Islet of Langerhans (tissue), 1 donor: ENCODE results near the gene SGTB.
"Not testable (repeated sequence)": the region's sequence is repeated elsewhere in the genome, so short reads cannot be mapped to it uniquely, and the experiment has no call there.

Experiments used
- FAIRE-seq: peaks from one replicate; lab custom pipeline; 2011; peaks lifted over from hg19 to GRCh38; lab: Jason Lieb, UNC

SGTB gene

DNA sequence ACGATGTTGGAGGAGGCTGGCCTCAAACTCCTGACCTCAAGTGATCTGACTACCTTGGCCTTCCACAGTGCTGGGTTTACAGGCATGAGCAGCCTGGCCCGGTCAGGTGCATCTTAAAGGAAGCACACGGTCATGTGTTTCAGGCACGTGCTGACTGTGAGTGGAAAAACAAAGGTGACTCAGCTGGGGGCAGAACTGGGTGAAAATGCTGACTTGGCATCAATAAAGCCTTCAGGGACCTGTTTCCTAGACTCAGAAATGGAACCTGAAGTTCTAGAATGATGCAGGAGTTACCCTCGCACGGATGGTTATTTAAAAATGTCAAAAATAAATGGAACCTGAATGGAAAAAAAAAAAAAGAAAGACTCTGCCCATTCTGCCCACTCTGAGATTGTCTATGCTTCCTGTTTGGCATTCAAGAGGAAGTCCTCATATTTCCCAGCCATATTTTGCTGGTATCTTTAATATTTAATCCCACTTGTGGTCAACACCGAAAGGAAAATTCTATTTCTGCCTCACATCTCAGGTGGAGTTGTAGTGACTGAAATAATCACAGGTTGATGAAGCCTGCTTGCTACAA, 12.4 kb upstream of the SGTB start:
- FAIRE-seq = not testable (repeated sequence)

DNA sequence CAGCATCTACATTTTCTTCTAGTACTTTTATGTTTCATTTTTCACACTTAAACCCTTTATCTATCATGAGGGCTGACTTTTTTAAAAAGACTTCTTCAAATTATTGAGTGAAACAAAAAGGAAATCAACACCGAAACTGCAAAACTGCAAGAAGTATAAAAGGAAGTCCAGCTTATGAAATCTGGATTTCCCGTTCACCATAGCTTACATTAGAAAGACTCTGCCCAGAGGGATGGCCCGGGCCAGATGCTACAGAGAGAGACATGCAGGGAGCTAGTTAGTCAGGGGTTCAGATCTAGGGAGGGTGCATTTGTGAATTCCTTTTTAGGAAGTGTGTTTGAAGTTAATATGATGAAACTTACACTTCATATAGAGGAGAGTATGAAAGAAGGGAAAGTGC, 10.1 kb upstream of the SGTB start:
- not testable (repeated sequence) for FAIRE-seq

DNA sequence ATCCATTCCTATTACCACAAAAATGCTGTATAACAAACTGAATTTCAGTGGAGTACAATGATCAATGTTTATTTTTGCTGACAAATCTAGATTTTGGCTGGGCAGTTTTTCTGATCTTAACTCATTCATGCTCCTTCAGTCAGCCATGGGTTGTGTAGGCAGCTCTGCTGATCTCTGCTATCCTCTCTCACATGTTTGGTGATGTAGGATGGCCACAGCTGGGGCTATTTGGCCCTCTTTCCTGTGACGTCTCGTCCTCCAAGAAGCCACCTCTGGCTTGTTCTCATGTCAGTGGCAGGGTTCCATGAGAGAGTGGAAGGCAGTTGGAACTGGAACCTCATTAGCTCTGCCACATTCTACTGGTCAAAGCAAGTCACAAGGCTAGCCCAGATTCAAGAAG, 9.0 kb upstream of the SGTB start:
- no peak for FAIRE-seq

DNA sequence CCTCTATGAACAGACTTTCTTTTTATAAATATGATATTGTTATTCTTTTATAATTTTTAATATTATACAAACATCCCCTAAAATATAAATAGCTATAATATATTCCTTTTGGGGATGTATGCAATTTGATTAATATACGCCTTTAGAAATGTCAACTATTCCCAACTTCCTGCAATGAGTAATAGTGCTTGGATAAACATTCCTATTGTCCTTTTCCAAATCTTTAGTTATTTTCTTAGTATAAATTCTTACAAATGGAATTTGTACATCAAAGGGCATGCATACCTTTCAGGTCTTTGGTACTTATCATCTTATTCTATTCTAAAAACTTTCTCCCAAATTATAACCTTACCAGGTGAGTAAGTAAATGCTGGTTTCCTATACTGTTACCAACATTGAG, 6.3 kb upstream of the SGTB start:
- no peak for FAIRE-seq

DNA sequence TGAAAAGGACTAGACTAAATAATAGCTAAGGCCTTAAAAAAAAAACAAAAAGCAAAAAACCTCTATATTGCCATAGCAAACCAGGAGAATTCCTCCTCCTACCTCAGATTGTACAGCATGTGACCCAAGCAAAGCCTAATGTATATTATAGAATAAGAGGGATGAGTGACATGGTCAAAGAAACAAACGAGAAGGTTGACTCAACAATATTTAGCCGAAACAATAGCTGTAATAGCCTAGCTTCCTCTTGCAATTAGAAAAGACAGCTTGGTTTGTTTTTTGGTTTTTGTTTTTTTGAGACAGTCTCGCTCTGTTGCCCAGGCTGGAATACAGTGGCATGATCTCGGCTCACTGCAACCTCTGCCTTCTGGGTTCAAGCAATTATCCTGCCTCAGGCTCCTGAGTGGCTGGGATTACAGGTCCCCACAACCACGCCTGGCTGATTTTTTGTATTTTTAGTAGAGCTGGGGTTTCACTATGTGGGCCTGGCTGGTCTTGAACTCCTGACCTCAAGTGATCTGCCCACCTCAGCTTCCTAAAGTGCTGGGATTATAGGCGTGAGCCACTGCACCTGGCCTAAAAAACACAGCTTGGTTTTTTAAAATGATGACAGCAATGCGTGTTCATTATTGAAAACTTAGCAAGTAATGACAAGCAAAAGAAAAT, 5.7 kb upstream of the SGTB start:
- no peak for FAIRE-seq

DNA sequence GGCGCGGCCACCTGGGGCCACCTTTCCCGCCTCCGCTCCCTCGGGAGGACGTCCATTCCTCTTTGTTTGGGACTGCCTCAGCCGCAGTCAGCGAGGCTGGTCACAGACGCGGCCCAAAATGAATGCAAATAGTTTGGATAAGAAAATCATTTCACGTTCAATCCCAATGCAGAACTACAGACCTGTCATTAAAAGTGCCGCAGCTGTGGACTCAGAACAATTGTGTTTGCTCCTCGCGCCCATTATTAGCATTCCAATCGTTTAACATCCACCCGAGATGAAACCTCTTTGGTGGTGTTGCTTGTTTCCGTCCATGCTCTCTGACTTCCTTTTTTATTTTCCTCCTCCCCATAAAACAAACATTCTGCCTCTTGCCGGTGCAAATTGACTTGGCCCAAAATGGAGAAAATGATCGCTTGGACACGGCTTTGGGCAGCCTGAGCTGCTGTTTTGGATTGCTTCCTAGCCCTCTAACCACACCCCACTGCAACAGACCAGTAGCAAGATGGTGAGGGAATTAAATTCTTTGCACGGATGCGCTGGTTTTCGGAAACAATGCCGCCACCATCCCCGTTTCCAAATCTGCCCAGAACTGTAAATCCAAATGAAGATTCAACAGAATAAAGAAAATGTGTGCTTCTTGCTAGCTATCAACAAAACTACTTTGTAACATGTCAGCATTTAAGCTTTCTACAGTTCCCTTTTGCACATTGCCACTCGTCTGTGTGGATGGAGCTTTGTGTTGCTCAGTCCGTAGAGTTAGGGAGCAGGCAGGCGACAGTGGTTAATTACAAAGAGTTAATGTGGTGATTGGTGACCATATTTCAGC, 880 bp upstream of the SGTB start:
- no peak for FAIRE-seq

DNA sequence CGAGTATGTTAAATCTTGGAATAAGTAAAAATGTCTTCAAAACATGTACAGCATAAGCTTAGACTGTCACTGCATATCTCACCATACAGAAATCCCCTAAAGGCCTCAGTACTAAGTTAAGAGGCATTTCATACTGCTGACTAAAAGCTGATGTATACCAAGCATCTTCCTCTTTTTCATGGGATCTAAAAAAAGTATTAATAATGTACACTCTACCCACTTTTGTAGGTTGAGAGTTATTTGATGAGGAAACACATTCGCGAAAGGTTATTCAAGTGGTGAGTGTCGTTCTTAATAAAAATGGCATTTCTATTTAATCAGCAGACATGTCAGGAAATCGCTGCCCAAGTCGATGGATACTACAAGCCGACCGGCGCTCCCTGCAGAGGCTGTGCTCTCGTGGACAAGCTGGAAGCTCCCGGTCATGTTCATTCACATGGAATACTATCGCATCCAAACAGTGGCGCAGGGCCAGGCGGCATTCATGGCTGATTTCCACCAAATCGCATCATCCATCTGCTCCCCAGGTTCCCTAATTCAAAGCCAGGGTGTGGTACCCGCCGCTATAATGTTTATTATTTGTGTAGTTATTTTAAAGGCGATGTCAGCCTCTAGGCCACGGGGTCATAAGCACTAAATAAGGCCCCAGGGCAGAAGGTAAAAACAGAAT, 724 bp downstream of the SGTB start:
- FAIRE-seq = no peak

DNA sequence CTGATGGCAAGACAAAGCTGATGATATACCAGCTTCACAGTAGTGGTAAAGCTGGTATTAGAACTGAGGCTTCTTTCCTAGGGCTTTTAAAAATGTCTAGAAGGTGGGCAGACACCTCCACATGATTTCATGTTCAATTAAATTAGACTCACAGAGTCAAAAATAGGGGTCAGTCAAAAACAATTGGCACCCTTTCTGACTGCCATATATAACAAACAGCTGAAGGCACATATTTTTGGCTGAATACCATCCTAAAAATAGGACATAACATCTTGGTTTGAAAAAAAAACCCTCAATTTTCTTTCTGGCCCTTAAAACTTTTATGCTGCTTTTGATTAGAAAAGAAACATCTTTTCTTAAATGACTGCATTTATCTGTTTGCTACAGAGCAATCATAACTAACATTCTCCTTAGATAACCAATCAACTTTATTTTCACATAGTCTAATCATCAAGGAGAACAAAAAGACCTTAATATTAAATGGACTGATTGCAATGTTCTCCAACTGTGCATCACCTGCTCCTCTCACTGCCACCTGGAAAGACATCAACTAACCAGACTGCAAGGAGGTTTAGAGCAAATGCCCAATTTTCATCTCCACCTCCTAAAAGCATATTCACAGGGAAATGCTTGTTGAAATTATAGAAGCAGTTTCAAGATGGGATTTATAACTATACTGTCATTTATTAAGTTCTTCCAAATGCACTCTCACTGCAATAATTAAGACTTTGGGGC, 3.2 kb downstream of the SGTB start:
- no peak for FAIRE-seq

DNA sequence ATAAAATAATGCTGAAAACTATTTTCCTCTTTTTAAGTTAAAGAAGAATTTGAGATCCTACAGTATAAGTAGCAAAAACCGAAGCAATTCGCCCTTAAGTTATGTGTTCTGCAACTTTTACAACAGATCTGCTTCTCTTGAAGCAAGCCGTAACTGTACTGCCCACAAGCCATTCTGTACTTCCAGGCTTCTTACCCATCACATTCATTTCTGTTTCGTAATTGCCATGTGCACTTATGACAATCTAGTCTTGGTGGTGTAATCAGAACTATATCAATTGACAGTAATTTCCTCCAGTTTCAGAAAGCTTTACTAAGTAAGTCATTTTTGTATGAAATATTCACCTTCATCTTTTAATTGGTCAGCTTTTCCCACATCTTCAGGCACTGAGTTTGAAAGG, 13.8 kb downstream of the SGTB start:
- FAIRE-seq = no peak

DNA sequence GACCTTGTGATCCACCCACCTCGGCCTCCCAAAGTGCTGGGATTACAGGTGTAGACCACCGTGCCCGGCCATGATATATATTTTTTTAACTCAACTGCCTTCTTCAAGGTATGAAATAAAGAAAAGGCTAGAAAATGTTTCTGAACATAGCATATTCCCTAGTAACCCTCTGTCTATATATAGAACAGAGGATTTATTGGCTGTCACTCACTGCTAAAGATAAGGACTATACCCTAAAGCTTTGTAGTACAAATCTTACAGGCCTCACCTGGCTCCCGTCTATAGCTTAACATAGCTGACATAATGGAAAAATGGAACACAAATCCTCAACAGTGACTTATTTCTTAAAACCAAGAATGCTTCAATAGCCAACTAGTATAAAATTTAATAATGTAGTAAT, 14.2 kb downstream of the SGTB start:
- FAIRE-seq = no peak

DNA sequence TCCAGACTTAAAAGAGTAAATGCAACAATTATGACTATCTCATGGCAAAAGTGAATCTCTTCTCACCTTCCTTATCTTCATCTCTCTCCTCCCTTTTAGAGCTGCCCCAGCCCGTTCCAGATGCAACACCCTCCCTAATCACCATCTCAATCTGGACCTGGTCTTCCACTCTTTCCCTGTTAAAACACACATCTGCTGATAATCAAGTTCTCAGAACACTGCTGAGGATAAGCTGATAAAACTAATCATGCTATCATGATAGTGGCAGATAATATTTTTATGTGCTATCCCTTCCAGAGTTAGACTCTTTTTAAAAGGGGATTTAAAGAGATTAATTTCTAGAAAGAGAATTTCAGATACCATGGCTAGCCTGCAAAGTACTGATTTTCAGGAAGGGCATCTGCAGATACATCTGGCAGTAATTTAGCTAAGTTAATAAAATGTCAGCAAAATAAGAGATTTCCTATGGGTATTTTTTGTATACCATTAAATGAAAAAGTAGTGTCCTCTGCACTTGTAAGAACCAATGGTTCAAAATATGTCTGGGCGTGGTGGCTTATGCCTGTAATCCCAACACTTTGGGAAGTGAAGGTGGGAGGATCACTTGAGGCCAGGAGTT, 17.2 kb downstream of the SGTB start:
- no peak for FAIRE-seq

DNA sequence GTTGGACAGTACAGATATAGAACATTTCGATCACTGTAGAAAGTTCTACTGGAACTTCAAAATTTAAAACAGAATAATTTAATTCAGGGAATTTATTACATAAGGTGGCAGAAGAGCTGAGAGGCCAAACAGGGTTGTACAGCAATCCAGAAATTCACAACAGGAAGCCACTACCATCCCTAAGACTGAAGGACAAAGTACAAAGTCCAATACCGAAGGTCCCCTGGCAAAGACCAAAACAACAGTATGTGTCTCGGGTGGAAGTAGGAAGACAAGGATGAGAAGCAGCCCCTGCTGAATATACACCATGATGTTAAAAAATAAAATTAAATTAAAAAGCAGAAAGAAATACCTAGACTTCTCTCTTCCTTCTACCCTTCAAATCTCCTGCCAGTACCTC, 19.9 kb downstream of the SGTB start:
- FAIRE-seq = no peak

DNA sequence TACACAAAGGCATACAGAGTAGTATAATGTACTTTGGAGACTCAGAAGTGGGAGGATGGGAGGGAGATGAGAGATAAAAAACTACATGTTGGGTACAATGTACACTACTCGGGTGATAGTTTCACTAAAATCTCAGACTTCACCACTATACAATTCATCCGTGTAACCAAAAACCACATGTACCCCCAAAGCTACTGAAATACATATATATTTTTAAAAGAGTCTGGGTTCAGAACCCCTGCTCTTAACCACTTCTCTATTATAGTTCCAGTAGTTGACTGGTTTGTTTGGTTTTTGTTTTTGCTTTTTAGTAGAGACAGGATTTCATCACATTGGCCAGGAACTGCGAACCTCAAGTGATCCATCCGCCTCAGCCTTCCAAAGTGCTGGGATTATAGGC, 22.6 kb downstream of the SGTB start:
- FAIRE-seq = no peak

DNA sequence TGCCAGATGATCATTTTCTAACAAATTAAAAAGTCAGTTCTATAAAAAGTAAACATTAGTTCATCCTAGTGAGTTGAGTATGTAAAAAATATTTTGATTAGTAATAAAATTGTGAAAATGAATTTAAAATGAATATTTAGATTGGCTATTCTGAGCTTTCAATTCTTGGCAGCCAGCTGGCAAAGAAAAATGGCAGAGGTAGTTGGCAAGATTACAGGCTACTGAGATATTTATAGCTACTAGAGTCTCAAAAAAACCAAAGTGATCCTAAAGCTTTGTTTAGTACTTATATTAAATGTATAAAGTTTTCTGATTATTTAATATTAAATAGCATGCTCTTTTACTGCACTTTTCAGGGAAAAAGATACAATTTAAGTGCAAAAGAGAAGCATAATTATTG, 25.0 kb downstream of the SGTB start:
- peak; percentile 47 for FAIRE-seq

DNA sequence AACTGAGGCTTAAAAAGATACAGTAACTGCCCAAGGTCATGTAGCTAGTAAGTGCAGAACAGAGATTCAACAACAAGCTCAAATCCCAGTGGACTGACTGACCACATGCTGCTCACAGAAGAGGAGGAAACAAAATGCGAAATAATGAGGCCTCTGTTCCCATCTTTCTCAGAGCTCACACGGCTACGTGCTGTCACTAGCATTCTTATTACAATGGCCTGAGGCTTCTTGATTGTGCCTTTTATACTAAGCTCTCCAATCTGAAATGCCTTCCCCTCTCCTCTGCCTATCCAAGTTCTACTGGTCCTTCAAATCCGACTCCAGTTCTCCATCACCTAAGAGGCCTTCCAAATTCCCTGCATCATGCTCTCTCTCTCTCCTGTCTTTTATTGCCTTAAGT, 26.0 kb downstream of the SGTB start:
- FAIRE-seq = no peak

DNA sequence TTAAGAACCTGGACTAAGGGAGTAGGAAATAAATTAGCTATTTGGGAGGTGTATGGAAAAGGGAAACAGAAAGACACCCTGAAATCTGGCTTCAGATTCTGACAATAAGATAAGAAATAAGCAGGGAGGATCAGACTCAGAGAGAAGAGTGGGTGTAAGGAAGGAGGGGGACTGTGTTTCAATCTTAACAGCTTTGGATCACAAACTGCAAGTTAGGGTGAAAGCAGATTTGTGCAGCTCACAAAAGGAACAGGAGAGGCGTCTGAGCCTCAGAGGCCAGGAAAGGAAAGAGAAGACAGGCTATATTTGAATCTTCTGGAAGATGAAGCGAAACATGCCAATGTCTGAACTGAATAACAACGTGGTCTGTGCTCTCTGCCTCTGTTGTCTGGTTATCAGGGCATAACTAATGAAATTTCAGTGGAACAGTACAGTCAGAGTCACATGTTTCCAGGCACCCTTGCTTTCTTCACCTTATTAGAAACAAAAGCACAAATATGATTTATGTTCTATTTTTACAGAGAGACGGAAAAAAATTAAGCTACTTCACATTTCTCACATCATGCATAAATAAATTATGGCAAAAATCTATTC, 26.6 kb downstream of the SGTB start:
- FAIRE-seq = no peak

DNA sequence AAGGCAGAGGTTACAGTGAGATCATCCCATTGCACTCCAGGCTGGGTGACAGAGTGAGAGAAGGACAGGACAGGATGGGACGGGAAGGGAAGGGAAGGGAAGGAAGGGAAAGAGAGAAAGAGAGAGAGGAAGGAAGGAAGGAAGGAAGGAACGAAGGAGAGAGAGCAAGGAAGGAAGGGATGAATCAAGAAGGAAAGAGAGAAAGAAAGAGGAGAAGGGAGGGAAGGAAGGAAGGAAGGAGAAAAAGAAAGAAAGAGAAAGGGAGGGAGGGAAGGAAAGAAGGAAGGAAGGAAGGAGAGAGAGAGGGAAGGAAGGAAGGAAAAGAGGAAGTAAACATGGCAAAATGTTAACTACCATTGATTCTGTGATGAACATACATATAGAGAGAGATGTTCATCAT, 28.8 kb downstream of the SGTB start:
- FAIRE-seq = no peak

DNA sequence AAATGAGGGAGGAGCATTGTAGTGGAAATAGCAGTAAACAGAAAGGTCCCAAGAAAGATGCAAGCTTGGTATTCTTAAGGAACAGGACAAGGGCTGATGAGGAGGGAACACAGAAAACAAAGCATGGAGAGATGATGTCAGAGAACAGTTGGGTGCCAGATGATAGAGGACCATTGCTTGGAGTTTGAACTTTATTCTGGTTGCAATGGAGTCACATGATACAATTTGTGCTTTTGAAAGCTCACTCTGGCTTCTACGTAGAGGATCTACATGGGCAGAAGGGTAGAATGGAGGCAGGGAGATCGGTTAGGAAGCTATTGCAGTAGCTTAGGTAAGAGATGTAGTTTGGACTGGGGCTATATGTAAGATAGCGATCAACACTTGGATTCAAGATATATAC, 39.8 kb downstream of the SGTB start:
- FAIRE-seq = no peak

DNA sequence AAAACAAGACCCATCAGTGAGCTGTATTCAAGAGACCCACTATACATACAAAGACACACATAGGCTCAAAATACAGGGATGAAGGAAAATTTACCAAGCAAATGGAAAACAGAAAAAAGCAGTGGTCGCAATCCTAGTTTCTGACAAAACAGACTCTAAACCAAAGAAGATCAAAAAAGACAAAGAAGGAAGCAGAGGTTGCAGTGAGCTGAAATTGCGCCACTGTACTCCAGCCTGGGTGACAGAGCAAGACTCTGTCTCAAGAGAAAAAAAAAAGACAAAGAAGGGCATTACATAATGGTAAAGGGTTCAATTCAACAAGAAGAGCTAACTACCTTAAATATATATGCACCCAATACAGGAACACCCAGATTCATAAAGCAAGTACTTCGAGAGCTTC, 45.9 kb downstream of the SGTB start:
- not testable (repeated sequence) for FAIRE-seq

DNA sequence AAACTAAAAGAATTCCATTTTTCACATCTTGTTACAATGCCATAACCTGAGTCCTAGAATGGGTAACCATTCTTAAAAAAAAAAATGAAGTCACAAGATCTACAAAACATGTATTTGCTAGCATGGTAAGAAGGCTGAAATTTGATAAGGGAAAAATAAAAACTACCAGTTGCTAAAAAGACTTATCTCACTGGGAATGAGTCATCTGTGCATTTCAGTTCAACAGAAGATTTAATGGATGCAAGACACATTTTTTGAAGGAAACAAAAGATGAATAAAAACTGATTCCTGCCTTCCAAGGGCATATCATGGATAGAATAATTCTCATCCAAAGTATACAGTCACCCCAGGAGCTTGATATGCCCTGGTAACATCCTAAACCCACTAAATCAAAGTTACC, 47.2 kb downstream of the SGTB start:
- no peak for FAIRE-seq

DNA sequence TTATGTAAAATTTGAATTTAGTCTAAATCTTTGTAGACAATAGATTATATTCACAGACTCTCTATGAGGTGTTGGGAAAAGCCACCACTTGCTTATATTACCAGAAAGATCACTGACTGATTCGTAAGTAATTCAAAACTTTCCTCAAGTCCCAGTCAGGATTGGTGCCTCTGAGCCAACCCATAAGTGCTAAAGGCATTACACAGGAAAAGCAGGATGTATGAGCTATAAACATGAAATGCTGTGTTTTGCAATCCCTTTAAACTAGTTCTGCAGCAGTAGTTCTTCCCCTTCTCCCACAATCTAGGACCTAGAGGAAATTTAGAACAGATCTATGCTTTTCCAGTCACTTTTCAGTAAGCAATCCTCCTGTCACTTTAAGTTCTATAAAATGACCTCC, 49.1 kb downstream of the SGTB start:
- no peak for FAIRE-seq

DNA sequence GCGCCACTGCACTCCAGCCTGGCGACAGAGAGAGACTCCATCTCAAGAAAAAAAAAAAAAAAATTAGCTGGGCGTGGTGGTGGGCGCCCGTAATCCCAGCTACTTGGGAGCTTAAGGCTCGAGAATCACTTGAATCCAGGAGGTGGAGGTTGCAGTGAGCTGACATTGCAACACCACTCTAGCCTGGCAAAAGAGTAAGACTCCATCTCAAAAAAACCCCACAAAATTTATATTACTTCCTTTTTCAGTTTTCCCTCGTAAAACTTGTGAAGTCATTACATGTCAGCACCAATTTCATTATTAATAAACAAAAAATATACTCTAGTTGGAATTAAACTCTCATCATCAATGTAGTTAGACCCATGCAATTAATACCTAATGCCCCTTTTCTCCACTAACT, 53.2 kb downstream of the SGTB start:
- no peak for FAIRE-seq
